GM18517 (cell line): Measurements from ENCODE around the gene ZNF521.

ENCODE experiments used
- ATAC-seq: cut with Tn5 transposase; IDR thresholded peaks from one replicate; pipeline ENCODE4 v1.9.1; 2021; ENCODE audit warnings: mild to moderate bottlenecking, moderate library complexity; ENCODE audit not compliant: unreplicated experiment

The ZNF521 gene

DNA sequence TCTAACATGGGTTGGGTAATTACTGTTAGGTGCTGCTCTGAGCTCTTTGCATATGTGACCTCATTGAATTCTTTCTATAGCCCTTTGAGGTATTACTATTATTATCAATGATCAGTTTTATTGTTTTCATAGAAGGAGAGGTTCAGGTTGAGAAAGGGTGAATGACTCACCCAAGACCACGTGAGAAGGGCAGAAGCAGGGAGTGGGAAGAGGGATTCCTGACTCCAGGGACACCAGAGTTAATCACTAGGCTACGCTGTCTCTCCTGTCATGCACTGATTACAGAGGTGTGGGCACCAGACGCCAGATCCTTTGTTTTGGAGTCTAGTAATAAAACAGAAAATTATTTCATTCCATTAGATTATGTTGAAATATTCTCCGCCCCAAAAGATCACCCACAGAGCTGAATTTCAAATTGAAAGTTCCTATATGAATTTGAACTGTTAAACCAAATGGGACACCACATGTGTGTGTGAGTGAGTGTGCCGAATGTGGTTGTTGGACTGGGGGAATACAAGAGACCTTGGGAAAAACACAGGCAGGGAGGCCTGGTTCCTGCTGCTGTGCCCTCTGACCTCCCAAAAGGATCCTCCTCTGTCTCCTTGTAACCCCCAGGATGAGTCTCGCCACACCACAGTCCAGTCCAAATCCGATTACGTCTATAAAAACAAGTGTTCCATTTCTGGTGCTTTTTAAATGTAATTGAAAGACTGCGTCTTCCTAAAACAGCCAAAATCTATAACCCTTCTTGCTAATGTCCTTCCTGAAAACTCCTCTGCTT, 215.4 kb downstream of the ZNF521 start:
- ATAC-seq = no peak

- no peak for ATAC-seq
Measured at GRCh38 chr18:25134861-25135260, 217.1 kb downstream of the ZNF521 start.

- no peak for ATAC-seq
Measured at GRCh38 chr18:25133879-25134278, 218.1 kb downstream of the ZNF521 start.

- no peak for ATAC-seq
Measured at GRCh38 chr18:25132786-25133496, 219.0 kb downstream of the ZNF521 start.

DNA sequence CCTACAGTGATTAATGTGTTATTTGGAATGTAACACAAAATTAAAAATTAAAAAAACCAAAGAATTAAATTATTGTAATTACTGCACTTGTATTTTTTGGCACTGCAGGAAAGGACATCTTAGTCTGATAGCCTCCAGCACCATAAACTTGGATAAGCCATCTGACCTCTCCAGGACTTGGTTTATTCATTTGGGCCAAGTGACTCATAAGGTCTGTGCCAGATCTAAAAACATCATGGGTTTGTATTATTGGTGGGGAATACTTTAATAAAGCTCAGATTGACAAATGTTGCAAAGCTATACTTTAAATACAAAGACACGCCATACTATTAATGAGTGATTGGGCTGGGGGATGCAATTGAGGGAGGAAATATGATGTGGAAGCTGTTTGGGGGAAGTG, 225.2 kb downstream of the ZNF521 start:
- no peak for ATAC-seq

GRCh38 chr18:25125680-25126079, 226.3 kb downstream of the ZNF521 start:
- no peak for ATAC-seq

DNA sequence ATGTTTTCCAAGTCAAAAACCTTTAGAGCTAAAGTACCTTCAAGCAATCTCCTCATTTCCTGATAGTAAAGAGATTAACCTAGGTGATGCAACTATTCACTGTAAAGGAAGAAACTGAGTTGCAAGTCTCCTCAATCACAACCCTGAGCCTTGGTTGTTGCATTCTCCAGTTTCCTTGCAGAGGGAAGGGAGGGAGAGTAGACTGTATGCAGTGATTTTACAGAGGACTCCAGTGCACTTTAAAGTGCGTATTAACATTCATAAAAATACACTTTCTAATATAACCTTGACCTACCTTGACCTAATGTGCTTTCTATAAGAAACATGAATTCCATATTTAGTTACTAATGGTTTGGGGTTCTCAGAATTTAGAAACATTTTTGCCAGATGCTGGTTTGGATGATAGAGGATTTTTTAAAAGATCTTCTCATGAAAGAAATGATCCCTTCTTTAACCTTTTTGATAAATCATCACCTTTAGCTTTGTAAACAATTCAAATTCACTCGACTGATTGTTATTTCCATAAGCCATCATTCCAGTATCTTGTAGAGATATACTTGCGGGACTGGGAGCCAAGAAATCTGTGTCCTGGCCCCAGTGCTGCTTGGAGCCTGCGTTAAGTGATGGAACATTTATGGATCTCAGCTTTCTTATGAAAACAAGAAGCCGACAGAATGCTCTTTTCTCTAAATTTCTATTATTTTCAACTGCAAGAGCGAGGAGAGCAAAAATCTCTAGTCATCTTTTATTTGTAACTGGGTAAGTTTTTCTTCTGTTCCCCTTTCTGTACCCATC, 228.3 kb downstream of the ZNF521 start:
- no peak for ATAC-seq

DNA sequence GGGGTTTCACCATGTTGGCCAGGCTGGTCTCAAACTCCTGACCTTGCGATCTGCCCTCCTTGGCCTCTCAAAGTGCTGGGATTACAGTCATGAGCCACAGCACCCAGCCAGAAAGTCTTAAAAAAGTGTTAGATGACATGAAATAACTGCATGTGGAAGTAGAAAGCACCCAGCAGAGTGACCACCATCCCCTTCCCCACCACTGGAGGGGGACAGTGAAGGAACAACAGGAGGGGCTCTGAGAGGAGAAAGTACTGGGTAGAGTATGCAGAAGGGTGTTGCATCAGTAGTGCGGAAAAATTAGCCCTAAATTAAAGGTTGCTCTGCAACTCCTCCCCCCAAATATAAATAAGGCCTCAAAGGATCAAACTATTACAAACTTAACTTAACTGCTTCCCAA, 230.5 kb downstream of the ZNF521 start:
- ATAC-seq = no peak

GRCh38 chr18:25113566-25113965, 238.4 kb downstream of the ZNF521 start:
- no peak for ATAC-seq

DNA sequence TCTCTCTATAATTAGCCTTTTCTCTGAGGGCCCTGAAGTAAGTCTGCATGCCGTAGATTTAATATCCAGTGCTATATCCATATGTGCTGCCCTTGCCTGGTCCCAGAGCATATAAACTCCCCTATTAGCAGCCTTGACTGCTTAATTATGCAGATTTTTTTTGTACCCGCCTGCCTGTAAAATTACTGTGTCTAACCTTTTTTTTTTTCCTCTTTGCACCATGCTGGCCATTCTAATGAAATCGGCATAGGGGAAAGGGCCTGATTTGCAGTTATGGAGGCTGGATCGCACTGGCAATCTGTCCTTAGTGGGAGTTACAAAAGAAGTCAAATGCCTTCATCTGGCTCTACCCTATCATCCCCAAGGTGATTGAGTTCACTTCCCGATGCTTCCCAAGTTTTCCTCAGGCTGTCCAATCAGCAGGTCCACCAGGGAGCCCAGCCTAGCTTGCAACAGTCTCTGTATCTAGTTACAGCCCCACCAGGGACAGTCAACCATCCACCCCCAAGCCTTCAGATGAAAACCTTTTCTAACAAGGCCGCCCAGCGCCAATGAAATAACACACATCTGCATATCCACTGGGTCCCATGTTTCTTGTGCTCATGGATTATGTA, 239.0 kb downstream of the ZNF521 start:
- no peak for ATAC-seq

DNA sequence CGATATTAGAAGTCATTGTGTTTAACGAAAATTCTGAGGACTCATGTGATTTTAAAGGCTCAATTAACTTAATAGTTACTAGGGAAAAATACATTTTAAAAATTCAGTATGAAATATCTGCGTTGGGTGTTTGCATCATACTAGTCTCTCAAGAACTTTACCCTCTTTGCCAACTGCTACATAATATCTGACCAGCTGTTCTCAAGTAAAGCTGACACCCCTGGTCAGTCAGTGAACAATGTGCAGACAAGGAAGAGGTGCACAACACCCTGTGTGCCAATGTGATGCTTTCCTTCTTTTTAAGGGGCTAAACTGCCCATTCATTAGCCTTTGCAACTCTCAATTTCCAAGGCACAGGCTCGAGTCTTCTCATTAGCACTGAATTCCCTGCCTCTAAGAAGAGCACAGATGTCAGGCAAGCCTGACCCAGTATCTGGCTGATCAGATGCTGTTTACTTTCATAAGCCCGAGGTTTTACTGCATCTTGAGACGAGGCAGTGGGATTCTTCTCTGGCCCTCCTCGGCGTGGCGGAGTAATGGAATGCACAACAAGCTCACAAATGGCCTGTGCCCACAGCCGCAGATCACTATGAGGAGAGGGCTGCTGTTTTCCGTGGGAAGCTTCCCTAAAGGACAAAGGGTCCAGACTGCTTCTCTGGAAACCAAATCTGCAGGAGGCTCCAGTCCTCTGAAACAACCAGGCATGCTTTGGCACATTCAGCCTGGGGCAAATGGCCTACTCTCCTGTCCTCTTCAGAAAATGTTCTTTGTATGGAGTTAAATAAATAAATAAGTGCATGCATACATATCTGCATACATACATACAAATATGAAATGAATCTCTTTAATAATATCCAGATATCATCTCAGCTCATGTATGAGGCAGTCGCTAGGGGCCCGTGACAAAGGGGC, 240.3 kb downstream of the ZNF521 start:
- ATAC-seq = no peak

DNA sequence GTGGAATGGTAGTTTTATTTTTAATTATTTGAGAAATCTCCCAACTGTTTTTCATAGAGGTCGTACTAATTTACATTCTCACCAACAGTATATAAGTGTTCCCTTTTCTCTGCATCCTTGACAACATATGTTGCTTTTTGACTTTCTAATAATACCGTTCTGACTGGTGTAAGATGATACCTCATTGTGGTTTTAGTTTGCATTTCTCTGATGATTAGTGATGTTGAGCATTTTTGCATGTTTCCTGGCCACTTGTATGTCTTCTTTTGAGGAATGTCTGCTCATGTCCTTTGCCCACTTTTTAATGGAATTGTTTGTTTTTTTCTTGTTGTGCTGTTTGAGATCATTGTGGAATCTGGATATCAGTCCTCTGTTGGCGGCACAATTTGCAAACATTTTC, 242.5 kb downstream of the ZNF521 start:
- no peak for ATAC-seq

DNA sequence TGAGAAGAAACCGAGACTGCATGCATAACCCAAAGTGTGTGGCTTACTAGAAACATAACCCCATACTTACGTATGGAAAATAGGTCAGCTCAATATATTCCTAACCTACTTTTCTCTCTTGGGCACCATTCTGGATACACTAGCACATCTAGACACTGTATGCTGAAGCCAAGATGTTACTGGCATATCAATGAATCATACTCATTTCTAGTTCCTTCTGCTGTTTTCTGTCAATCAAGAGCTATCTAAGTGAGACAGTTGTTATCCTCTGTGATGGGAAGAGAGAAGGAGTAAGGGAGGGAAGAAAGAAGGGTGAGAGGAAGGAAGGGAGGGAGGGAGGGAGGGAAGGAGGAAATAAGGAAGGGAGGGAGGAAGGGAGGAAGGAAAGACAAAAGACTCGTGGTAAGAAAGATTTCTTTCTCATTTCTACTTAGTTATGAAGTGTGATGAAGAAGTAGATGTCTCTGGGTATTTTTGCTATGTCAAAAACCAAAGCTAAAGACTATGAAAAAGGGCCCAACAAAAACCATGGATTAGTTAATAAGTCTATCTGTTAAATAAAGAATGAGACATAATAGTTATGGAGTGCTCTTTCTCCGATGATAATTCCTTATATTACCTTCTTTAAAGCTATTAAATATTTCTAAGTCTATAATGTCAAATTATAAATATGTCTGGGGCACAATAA, 248.4 kb downstream of the ZNF521 start:
- no peak for ATAC-seq

DNA sequence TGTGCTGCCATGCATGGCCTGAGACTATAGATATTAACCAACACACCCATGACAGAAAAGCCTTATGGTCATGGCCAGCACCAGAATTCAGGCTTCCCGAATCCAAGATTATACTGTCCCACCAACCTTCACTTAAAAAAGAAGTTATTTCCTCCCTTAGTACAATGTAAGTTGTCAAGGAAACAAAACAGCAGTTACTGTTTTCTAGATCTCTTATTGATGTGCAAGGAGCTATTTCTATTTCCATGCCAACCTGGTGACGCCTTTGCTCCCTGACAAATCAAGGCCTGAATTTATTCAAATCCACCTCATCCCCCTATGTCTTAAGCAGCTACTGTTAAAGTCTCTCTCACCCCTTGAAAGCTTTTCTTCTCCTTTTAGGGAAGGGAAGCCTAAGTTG, 249.3 kb downstream of the ZNF521 start:
- ATAC-seq = no peak

DNA sequence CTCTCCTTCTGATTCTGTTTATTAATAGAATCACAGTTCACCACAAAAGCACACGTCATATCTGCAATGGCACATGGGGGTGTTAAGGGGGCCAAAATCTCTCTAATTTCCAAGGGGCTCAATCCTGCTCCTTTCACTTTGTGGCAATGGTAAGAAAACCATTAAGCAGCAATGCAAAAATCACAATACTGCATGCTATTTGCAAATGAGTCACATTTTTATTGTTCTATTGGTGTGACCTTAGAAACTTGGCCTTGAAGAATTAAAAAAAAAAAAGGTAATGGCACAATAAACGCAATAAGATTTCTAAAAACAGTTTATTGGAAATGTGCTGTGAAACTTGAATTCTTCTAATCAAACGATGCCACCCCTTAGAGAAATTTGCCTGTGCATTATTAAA, 251.5 kb downstream of the ZNF521 start:
- no peak for ATAC-seq

DNA sequence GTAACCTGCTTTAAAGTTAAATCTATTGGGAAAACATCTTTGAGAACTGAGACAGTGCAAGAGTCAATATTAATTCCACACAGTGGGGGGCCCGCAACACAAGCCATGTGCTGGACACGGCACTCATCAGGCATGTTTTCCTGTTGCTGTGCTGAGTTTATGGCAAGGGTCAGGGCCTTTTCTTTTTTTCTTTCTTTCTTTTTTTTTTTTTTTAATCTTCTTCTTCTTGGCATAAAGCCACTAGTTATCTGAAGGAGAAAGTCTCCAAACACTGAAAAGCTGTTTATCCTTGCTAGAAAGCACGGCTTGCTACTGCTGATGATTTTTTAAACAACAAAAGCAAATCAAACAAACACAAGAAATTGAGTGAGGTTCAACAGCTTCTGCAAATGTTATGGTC, 252.1 kb downstream of the ZNF521 start:
- ATAC-seq = no peak

- no peak for ATAC-seq
Measured at GRCh38 chr18:25097569-25098056, 254.4 kb downstream of the ZNF521 start.

- no peak for ATAC-seq
Measured at GRCh38 chr18:25097057-25097456, 254.9 kb downstream of the ZNF521 start.

DNA sequence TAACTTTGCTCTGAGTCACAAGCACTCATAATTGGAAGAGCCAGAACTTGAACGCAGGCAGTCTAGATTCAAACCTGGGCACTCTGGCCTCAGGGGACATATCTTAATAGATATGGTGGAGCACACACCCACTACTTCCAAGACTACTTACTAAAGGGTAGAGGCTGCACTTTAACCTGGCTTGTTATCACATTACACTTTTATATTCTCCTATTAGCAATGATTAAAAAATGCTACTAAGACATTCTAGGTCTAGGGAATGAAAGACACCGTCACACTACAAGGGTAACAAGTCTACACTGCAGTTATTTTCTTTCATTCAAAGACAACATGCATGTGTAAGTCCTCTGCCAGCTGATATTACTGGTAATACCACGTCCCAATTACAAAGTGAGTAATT, 258.8 kb downstream of the ZNF521 start:
- no peak for ATAC-seq
